SKM-1 treated with dmso at 0.1 percent for 144 hours (cell line): ENCODE results near the gene KCNC1.

Experiments
- DNase-seq: peaks from one replicate; lab custom pipeline; 2025; ENCODE audit not compliant: unreplicated experiment; lab: John Stamatoyannopoulos, UW

KCNC1 gene

GRCh38 chr11:17736930-17737817 lies 2.6 kb downstream of the KCNC1 start:
- no peak for DNase-seq

GRCh38 chr11:17738151-17738973 lies 3.8 kb downstream of the KCNC1 start:
- DNase-seq, result no peak

- DNase-seq, result no peak
These were observed 5.4 kb downstream of the KCNC1 start for GRCh38 chr11:17739945-17740338.

GRCh38 chr11:17740649-17741235 lies 6.2 kb downstream of the KCNC1 start:
- DNase-seq, result no peak

GRCh38 chr11:17741487-17741886 lies 6.9 kb downstream of the KCNC1 start:
- no peak for DNase-seq

GRCh38 chr11:17742019-17742418 lies 7.4 kb downstream of the KCNC1 start:
- no peak for DNase-seq

- DNase-seq, result no peak
These were observed 8.6 kb downstream of the KCNC1 start for GRCh38 chr11:17743026-17743807.

- DNase-seq, result no peak
These were observed 9.2 kb downstream of the KCNC1 start for GRCh38 chr11:17743808-17744119.

- no peak for DNase-seq
These were observed 9.8 kb downstream of the KCNC1 start for GRCh38 chr11:17744151-17744940.

- no peak for DNase-seq
These were observed 10.6 kb downstream of the KCNC1 start for GRCh38 chr11:17745023-17745772.

- no peak for DNase-seq
These were observed 11.5 kb downstream of the KCNC1 start for GRCh38 chr11:17746096-17746495.

GRCh38 chr11:17747131-17747955 lies 12.8 kb downstream of the KCNC1 start:
- no peak for DNase-seq

- DNase-seq, result no peak
These were observed 13.5 kb downstream of the KCNC1 start for GRCh38 chr11:17748044-17748443.

- DNase-seq, result no peak
These were observed 14.5 kb downstream of the KCNC1 start for GRCh38 chr11:17748761-17749721.

- no peak for DNase-seq
These were observed 15.6 kb downstream of the KCNC1 start for GRCh38 chr11:17750013-17750800.

- no peak for DNase-seq
These were observed 16.2 kb downstream of the KCNC1 start for GRCh38 chr11:17750801-17751165.

- no peak for DNase-seq
These were observed 17.0 kb downstream of the KCNC1 start for GRCh38 chr11:17751558-17751957.
